ENCODE data around the gene UIMC1.

Gene UIMC1

GRCh38 chr5:176952531-176953193 is 53.9 kb downstream of the UIMC1 start:
- no peak for DNase-seq

- no peak for DNase-seq
Observed at GRCh38 chr5:176948458-176948857, 58.1 kb downstream of the UIMC1 start.

- no peak for DNase-seq
Observed at GRCh38 chr5:176947847-176948246, 58.7 kb downstream of the UIMC1 start.

GRCh38 chr5:176944268-176944667 is 62.3 kb downstream of the UIMC1 start:
- DNase-seq = no peak

GRCh38 chr5:176943816-176944215 is 62.8 kb downstream of the UIMC1 start:
- DNase-seq = no peak

- DNase-seq = no peak
Observed at GRCh38 chr5:176941951-176942350, 64.6 kb downstream of the UIMC1 start.

- no peak for DNase-seq
Observed at GRCh38 chr5:176938472-176938871, 68.1 kb downstream of the UIMC1 start.

- no peak for DNase-seq
Observed at GRCh38 chr5:176935017-176935416, 71.6 kb downstream of the UIMC1 start.

- DNase-seq = no peak
Observed at GRCh38 chr5:176934309-176934930, 72.2 kb downstream of the UIMC1 start.

- DNase-seq = no peak
Observed at GRCh38 chr5:176929654-176930053, 76.9 kb downstream of the UIMC1 start.

GRCh38 chr5:176927562-176927961 is 79.0 kb downstream of the UIMC1 start:
- no peak for DNase-seq

GRCh38 chr5:176922817-176923216 is 83.8 kb downstream of the UIMC1 start:
- no peak for DNase-seq

GRCh38 chr5:176921714-176922113 is 84.9 kb downstream of the UIMC1 start:
- no peak for DNase-seq

- no peak for DNase-seq
Observed at GRCh38 chr5:176918613-176919012, 88.0 kb downstream of the UIMC1 start.

- DNase-seq = no peak
Observed at GRCh38 chr5:176916337-176916736, 90.2 kb downstream of the UIMC1 start.

GRCh38 chr5:176915906-176916305 is 90.7 kb downstream of the UIMC1 start:
- no peak for DNase-seq

GRCh38 chr5:176912115-176912514 is 94.5 kb downstream of the UIMC1 start:
- DNase-seq = no peak

- no peak for DNase-seq
Observed at GRCh38 chr5:176908675-176909368, 97.8 kb downstream of the UIMC1 start.

GRCh38 chr5:176906796-176907195 is 99.8 kb downstream of the UIMC1 start:
- DNase-seq = no peak

GRCh38 chr5:176906126-176906525 is 100.5 kb downstream of the UIMC1 start:
- DNase-seq = no peak

- DNase-seq = no peak
Observed at GRCh38 chr5:176904276-176904675, 102.3 kb downstream of the UIMC1 start.

- no peak for DNase-seq
Observed at GRCh38 chr5:176902911-176903664, 103.5 kb downstream of the UIMC1 start.

GRCh38 chr5:176902102-176902814 is 104.3 kb downstream of the UIMC1 start:
- DNase-seq = no peak

All from CD4-positive, alpha-beta T cell treated with Interleukin-1 beta for 1 hour (primary cell).